Amniotic stem cell (primary cell): ENCODE data around the gene TPPP3.
"Not testable (repeated sequence)": the region's sequence is repeated elsewhere in the genome, so short reads cannot be mapped to it uniquely, and the experiment has no call there.

Experiments
- DNase-seq: peaks from one replicate; lab custom pipeline; 2025; lab: John Stamatoyannopoulos, UW

TPPP3 gene

DNA sequence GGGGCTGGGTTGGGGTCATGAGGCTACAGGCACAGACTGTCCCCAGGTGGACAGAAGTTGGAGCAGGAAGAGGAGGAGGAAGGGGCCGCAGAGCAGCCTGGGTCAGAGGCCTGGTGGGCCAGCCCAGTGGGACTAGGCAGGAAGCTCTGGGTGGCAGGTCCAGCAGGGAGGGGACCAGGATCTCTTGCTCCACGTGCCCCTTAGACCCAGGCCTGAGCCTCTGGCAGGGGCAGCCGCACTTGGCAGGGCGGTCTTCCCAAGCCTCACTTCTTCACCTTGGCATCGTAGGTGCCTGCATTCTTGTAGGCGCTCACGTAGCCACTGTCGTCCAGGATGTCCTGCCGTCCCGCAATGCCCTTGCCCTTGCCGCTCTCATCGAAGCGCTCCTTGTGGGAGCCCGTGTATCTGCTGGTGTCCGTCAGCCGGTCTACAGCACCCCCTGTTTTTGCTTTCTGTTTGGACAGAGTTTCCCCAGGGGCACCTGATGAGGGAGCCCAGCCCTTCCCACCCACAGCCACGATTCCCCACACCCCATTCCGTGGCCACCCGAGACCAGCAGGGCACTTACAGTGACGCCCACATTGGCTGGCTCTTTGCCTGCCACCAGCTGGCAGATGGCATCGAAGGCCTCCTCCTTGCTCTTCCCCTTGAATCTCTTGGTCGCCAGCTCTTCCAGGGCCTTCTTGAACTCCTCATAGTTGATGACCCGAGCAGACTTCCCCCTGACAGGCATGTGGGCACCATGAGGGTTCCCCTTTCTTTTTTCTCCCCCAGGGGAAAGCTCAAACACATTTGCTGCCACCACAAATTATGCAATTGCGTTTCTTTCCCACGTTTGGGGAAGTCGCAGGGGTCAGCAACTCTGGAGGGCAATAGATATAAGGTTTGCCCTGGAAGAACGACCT is 3.1 kb downstream of the TPPP3 start:
- DNase-seq: no peak

DNA sequence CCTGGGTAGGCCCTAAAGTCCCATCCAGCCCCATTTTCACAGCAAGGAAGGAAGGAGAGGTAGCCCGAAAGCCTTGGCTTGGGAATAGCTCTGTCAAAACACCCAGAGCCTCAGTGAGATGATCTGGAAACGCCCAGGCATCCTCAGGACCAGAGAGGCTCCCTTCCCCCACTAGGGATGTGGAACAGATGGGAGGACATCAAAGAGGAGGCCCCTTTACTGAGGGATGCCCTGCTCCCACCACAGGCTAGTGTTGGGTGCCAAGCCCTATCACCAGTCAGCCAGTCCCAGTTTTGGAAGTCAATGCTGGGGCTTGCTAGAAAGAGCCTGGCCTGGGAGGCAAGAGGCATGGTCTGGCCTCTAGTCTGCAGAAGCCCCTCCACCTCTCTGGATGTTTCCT is 4.7 kb downstream of the TPPP3 start:
- DNase-seq: no peak

DNA sequence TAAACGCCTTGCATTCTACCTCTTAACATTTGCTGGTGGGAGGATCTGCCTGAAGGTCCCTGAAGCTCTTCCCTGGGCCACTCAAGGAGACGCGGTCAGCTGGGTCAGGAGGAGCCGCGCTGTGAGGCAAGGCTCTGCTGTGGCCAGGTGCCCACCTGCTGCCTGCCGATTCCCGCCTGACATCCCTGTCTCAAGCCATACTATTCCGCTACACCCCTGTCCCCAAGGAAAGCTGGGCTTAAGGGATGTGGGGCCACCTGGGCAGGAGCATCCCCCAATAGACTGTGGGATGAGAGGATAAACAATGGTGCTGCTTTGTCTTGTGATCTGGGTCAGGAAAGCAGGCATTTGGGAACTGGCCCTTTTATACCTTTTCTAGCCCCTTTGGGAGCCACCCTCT is 5.1 kb downstream of the TPPP3 start:
- DNase-seq: no peak

DNA sequence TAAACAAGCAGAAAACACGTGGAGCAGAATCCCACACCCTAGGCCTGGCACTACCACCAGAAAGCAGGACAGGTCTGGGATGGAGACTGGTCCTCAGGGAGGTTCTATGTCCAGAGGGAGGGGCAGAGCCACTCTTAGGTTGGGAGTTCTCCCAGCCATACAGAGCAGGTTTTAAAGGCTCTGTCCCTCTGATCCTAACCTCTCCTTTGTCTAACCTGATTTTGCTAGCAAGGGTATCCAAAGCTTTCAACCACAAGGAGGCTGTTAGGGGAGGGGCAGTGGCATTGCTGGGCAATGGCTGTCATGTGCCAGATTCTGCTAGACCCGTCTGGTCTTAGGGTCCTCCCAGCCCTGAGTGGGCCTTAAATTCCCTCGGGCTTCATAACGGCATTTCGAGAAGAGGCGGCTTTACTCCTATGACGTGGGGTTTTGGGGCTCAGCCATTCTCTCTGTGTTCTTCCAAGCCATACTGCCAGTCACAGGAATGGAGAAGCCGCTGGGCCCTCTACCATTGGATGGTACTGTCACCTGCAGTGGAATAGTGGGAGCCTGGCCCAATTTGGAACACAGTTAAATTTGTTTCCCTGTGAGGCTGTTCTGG is 5.7 kb downstream of the TPPP3 start:
- DNase-seq: no peak

DNA sequence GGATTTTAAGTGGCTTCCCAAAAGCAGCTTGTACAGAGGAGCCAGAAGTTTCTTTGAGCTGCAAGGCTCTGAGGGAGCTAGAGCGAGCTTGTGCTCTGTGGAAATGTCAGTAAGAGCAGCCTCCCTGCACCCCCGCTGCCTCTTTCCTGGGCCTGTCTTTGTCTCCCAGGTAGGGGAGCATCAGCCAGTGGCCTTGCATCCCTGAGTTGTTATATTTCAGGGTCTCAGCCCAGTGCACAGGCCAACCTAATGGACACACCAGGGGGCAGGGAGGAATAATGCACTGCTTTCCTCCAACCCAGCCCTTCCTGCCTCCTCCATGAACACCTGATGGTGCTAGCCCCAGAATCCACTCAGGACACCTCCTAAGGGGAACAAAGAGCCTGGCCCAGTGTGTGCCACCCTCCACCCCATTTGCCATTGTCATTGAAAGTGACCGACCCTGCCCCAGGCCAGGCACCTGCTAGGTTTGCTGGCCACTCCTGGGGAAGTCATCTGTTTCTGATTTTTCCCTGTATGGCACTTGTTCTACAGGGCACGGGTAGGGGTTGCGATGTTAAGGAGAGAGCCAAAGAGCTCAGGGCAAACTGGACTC is 6.3 kb downstream of the TPPP3 start:
- no peak for DNase-seq

DNA sequence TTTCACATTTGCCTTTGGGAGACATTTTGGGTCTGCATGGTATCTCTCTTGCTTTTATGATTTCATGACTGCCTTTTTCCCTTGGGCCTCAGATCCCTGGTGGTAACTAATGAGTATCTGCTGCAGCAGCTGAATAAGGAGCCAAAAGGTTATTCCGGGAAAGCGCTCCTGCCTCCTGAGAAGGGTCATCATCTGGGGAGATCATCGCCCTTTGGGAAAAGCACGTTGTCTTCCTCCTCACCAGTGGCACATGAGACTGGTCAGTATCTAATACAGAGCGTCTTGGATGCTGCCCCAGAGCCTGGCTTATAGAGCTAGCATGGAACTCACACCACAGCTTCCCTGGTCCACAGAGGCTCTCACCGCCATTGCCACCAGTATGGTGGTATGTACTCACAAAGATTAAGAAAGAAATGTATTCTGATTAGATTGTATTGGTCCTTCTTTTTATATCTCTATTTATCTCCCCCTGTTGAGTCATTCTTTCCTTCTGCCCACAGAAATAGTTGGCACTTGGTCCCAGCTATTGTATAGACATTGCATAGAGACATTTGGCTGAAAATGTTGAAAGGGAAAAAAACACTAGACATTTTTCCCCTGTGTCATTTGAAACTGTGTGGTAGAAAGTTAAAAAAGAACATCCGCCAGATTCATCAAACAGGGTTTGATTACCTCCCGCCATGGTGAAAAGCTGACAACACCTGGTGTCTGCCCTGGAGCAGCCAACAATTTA is 8.4 kb downstream of the TPPP3 start:
- DNase-seq: no peak

DNA sequence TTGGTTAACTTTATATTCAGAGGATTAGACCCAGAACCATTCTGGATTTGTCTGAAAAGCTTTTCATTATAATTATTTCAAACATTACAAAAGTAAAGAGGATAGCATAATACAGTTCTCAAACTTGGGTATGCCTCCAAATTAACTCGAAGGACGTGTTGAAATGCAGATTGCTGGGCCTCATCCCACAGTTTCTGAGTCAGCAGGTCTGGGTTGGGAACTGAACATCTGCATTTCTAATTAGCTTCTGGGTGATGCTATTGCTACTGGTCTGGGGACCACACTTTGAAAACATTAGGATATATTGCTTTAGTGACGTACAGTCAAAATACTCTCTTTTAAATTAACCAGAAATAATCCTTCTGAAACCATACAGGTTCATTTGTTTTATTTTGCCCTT is 10.0 kb downstream of the TPPP3 start:
- DNase-seq: no peak

DNA sequence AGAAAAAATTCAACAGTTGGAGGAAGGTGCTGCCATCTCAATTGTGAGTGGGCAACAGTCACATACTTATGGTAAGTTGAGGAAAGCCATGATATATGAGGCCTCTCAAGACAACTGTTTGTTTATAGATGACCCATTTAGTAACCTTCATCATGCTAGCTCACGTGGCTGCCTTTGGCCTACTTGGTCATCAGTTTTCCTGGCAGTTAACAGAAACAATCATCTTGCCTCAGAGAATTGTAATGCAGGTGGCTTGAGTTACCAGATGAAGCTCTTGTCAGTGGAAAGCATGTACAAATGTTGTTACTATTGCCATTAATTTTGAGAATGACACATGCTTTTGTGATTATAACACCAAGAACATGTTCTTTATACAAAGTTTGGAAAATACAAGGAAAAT is 14.7 kb downstream of the TPPP3 start:
- no peak for DNase-seq

DNA sequence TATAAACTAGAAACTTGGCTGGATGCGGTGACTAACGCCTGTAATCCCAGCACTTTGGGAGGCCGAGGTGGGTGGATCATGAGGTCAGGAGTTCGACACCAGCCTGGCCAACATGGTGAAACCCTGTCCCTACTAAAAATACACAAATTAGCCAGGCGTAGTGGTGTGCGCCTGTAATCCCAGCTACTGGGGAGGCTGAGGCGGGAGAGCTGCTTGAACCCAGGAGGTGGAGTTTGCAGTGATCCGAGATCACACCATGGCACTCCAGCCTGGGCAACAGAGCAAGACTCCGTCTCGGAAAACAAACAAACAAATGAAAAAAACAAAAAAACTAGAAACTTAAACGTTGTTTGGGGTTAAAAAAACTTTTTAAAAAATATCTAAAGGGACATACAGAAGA is 17.3 kb downstream of the TPPP3 start:
- DNase-seq: not testable (repeated sequence)

DNA sequence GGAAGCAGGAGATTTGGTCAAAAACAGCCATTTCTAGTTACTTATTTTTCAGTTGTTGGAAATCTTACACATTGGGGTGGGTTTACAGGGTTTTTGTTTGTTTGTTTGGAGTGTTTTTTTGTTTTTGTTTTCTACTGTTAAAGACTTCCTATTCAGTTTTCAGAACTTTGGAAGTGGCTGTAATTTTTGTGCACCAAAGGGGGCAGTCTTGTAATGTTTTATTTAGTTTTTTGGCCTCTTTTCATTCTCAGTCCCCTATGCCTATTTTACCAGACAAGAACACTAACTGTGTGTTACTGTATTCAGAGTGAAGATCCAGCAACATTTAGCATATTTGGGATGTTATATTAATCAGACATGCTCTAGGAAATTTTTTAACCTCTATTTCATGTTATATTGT is 20.6 kb downstream of the TPPP3 start:
- DNase-seq: no peak

DNA sequence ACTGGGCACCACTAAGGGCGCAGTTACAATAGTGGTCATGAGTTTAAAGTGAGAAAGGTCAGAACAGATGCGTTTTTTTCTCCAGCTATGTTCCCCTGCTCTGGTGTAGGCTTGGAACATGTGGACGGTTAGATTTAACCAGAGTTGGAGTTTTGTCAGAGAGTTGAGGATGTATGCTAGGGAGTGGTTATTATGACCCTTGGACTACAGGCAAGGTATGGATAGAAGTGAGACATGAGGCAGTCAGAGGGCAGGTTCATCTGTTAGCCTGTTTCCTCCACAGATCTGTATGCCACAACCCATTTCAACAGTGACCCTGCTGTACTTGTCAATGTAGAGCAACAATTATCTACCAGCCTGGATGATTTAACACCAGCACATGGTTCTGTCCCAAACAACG is 22.6 kb downstream of the TPPP3 start:
- no peak for DNase-seq

DNA sequence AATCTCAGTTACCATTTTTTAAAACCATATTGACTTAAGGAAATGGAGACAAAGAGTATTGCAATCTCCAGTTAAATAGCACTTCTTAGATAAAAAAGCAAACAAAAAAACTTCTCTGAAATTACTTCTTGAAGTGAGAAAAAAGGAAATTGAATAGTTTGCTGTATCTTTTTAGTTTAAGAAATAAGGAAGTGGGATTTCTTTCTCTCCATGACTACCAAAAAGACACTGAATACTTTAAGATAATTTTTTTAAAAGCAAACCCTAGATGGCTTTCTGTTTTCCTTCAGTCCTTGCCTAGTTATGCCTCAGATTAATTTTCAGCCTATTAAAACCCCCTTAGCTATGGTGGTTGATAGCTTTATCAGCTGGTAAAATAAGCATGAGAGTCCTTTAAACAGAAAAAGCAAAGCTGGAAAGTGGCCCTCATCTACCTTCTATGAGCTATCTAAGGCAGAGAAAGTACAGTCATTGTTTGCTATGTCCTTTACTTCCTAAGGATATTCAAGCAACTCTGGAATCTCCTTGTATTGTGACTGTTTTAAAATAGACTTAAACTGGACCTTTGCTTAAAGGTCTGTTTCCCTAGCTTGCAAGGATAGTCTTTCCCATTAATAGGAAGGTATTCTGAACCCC is 28.6 kb downstream of the TPPP3 start:
- no peak for DNase-seq

DNA sequence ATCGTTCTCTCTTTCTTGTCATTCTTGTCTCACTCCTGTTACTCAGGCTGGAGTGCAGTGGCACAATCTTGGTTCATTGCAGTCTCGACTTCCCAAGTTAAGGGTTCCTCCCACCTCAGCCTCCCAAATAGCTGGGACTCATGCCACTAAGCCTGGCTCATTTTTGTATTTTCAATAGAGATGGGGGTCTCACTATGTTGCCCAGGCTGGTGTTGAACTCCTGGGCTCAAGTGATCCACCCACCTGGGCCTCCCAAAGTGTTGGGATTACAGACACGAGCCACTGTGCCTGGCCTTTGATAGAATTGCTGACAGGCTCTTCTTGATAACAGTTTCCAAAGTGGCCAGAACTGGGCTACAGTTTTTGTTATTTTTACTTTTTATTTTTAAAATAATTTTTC is 32.3 kb downstream of the TPPP3 start:
- DNase-seq: no peak

DNA sequence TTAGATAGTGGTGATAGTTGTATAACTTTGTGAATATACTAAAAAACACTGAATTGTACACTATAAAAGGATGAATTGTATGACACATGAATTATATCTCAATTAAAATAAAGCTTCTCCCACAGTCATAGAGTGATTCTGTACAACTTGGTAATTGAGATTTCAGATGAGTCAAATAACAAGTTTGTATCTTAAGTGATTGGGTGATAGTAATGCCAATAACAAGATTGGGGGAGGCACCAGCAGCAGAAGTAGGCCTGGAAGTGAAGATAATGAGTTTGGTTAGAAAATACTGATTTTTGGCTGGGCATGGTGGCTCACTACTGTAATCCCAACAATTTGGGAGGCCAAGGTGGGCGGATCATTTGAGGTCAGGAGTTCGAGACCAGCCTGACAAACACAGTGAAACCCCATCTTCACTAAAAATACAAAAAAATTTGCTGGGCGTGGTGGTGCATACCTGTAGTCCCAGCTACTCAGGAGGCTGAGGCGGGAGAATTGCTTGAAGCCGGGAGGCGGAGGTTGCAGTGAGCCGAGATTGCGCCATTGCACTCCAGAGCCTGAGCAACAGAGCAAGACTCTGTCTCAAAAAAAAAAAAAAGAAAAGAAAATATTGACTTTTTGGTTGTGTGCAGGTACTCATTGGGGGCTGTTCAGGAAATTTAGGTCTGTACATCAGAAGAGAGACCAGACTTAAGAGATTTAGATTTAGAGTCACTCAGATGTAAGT is 33.6 kb downstream of the TPPP3 start:
- not testable (repeated sequence) for DNase-seq

DNA sequence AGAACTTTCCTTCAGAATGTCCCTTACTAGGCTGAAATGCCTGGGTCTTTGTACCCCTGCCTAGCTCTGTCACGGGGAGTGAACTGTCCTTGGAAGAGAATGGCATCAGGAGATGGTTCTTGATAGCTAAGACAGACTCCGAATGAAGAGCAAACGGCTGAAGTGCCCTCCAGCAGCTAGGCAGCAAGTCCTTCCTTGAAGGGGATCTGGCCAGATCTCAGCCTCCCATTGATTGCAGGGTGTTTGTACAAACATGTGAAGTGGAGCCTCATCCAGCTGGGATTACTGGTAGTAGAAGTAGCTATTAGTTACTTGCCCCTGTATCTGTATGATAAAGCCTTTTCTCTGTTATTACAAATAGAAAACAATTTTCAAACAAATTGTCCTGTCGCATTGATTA is 35.7 kb downstream of the TPPP3 start:
- no peak for DNase-seq

DNA sequence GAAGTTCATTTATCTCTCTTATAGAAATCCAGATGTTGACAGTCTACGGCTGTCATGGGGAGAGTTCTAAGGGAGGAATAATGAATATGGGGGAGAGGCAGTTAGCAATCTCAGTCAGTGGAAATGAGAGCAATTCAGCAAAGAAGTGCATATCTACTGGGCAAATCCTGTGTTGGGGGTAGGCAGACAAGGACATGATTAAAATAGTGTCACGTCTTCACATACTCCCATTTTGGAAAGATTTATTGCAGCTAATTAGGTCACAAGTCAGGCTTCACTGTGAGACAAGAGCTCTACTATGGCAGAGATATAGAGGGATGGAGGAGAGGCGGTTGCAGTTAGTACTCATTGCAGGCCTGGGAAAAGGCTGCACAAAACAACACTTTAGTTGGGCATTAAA is 36.9 kb downstream of the TPPP3 start:
- DNase-seq: no peak

DNA sequence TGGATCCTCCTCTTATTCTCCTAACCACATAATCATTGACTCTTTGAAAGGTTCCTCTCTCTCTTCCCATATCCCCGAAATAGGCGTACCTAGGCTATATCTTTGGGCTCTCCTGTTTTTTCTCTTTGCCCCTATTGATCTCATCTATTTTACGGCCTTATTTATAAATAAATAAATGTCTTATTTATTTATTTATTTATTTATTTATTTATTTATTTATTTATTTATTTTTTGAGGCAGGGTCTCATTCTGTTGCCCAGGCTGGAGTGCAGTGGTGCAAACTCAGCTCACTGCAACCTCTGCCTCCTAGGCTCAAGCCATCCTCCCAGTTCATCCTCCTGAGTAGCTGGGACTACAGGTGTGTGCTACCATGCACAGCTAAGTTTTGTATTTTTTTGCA is 40.8 kb downstream of the TPPP3 start:
- not testable (repeated sequence) for DNase-seq

DNA sequence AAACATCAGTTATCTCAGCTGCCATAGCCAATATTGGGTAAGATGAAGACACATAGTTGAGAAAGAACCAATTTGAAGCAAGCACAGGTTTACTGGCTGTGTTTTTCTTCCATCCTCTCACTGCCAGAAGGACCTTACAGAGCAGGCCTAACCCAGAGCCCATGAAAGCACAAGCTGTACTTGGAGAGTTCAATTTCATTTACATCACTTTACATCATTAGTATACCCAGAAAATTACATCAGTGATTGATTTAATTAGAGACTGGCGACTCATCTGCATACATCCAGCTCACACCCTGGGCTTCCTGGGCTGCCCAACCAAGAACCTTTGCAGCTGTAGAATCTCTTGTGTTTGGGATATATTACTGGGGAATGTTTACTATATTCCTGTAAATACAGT is 43.0 kb downstream of the TPPP3 start:
- DNase-seq: no peak

DNA sequence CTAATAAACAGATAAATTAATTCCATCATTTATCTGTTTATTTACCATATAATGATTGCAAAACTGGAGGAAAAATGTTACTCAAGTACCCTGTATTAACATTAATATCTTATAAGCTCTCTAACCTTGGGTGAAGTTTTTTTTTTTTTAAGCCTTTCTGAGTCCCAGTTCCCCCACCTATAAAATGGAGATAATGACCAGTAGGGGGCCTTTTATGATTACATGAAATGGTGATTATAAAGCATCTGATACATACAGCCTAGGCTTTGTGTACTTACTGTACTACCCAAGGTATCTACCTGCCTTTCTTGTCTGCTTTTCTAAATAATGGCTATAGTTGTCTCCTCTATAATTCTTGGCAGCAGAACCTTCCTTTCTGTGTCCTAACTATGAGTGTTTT is 44.1 kb downstream of the TPPP3 start:
- DNase-seq: no peak

DNA sequence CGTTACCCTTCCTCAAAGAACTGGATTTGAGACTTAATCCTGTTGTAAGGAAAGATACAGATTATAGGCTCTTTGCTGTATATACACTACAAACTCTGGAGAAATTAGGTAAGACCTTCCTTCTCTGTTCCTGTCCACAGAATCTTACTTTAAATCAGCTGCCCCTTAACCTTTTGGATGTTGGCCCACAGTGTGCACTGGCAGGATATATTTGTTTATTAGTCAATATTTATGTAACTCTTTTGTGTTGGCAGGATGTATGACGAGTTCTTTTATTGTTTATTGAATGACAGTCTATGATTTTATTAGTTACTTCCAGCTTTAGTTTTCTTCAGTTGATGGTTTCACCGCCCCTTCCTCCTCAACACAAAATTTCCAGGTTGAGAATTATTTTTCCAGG is 47.0 kb downstream of the TPPP3 start:
- no peak for DNase-seq

DNA sequence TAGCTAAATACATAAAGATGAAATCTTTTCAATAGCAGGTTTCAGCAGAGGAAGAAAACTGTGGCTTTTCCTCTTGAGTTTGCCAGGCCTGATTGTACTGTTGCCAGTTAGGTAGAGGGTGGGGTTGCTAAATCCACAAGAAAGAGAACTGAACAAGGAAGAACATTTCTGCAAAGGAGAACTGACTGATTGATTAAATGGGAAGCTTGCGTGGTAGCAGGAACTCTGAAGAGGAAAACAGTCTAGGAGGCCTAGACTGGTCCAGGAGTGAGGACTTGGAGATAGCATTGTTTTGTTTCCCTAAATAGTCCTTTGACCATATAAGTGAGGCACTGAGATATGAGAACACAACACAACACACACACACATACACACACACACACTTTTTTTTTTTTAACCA is 47.9 kb downstream of the TPPP3 start:
- no peak for DNase-seq

DNA sequence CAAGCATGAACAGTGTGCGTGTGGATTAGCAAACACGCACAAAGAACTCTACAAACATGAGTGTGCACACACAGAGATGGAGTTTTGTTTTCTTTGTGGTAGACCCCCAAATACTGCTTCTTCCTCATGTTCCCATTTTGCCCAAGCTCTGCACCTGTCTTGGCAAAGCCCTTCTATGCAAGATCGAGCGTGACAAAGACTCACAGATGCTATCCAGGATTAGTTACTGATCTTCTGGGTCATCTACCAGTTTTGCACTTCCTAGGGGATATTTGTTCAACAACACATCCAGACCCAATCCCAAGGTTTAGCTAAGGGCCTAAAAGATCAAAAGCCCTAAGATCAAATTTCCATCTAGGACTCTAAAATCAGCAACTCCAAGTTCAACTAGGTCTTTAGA is 50.7 kb downstream of the TPPP3 start:
- DNase-seq: no peak
